SKM-1 treated with dmso at 0.1 percent for 144 hours (cell line): ENCODE measurements around the gene DAGLA.

ENCODE experiments used
- DNase-seq: peaks from one replicate; lab custom pipeline; 2025; ENCODE audit not compliant: unreplicated experiment; lab: John Stamatoyannopoulos, UW

DAGLA gene

DNA sequence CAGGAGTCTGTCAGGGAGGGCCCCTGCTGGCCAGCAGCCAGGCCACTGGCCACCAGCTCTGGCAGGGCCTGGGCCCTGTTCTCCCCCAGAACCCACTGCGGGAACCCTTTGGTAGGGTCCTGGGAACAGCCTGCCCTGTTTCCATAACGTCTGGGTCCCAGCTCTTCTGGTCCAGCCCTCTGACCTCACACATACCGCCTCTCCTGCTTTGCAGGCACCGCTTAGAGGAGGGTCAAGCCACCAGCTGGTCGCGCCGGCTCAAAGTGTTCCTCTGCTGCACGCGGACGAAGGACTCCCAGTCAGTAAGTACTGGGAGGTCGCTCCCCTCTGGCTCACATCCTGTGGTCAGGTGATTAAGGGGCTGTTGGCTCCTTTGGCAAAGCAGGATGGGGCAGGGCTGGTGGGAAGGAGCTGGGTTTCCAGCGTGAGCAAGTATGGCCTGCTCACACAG, 45.6 kb downstream of the DAGLA start:
- no peak for DNase-seq

DNA sequence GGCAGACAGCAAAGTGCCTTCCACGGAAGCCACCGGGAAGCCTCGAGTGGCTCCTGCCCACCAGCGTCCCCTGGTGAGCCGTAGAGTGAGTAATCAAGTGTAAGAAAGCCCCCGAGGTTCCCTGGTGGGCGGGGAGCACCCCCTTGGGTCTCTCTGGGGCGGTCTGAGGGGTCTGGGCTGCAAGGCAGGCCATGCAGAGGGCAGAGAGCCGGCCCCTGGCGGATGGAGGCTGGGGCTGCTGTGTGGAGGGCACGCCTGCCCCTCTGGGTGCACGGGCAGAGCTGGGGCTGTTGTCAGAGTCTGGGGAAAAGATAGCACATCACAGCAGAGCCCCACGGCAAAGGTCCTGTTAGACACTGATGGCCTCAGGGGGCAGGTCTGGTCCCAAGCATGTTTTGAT, 46.6 kb downstream of the DAGLA start:
- DNase-seq: no peak

DNA sequence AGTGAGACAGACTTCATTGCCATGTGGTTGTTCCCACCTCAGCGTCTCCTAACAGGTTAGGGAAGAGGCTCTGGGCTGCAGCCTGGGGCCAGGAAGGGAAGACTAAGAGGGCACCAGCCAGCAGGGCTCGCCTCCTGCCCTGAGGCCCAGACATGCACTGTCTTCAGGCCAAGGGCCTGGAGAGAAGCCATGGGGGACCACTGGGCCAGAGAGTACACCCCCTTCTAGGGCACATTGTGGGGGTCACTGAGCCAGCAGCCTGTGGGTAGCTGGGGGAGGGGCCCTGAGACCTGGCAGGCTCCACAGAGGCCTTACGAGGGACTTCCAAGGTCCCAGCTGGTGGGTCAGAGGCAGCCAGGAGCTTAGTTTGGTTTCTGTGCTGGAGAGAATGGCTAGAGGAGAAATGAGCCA, 47.2 kb downstream of the DAGLA start:
- DNase-seq: no peak

DNA sequence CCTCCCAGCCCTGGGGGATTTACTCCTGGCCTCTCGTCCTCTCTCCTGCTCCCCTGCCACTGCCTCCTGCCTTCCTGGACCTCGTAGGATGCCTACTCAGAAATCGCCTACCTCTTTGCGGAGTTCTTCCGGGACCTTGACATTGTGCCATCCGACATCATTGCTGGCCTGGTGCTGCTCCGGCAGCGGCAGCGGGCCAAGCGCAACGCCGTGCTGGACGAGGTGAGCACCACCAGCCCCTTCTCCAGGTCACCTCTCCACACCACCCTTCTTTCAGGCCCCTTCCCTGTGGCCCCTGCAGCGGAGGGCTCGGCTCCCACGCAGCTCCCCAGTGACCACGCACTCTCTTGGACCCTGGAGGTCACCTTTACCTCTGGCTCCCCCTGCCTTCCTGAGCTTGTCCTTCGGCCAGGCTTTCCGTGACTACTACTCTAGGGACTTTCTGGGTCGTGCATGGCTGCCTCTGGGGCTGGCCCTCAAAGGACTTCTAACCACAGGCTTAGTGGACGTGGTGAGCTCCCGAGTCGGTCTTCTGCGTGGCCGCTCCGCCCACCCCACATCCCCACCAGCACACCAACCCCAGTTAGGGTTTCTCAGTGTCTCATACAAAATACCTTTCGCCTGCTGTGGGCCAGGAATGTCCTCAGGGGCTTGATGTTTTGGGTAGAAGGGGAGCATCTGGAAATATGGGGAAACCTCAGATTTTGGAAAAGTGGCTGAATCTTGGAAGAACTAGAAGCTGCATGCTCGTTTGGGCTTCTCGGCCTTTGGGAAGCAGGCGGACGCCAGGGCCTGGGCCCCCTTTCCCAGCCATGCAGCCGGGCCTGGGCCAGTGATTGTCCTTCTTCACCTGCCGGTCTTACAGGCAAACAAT, 48.1 kb downstream of the DAGLA start:
- no peak for DNase-seq

DNA sequence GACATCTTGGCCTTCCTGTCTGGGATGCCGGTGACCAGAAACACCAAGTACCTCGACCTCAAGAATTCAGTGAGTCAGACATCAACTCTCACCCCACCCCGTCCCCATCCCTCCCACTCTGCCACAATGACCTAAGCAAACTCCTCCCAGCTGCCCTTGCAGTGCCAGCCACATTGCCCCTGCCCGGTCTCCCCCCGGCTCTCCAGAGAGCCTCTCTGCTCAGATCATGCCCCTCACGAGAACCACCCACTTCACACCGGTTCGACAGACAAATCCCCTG, 48.7 kb downstream of the DAGLA start:
- DNase-seq: no peak

DNA sequence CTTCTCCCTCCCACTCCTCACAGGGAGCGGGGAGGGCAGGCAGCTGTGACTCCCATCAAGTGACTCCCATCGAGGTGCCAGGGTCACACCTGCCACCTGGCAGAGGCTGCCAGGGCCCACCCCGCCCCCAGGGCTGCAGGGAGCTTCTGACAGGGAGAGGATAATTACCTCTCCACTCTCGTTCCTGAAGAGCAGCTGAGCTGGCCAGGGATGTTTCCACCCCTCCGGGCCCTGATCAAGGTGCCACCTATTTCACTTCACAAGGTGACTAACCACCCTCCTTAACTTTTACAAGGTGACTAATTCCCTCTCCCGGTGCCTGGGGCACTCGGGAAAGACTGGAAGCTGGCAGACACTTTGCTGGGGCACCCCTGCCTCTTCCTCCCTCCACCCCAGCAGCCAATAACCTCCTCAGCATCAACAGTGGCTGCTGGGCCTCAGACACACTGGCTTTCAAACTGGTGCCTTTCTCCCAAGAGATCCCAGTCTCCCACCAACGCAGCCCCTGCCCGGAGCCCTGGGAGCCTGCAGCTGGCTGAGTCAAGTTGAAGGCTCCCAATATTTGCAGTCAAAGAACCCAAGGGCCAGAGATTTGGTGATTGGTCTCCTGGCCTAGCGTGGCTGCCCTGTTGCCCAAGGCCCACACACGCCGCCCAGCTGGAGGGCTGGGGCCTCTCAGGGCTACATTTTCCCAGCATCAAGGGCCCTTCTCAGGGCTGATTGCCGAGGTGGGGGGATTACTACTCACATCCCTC, 50.2 kb downstream of the DAGLA start:
- no peak for DNase-seq

DNA sequence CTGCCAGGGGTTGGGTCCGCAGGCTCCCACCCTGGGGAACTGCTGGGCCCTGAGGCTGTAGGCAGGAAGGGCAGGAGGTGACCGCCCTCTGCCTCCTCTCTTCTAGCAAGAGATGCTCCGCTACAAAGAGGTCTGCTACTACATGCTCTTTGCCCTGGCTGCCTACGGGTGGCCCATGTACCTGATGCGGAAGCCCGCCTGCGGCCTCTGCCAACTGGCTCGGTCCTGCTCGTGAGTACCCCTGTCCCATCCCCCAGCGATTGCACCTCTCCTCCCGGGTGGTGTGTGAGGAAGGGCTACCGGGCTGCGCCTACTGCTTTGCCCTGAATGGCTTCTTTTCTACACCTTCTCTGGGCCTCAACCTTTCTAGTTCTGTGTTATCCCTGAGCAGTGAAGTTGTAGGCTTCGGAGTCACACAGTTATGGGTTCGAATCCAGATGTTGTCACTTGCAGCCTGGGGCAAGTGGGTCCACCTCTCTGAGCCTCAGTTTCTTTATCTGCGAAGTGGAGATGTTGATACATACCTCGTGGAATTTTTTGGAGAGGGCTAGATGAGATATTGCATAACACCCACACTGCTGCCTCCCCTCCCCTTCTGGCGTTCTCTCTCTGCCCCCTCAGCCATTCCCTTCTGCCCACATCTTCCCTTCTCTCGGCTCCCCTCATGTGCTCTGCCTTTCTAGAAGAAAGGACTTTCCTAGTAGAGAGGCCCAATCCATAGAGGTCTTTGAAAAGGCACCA, 51.2 kb downstream of the DAGLA start:
- no peak for DNase-seq

DNA sequence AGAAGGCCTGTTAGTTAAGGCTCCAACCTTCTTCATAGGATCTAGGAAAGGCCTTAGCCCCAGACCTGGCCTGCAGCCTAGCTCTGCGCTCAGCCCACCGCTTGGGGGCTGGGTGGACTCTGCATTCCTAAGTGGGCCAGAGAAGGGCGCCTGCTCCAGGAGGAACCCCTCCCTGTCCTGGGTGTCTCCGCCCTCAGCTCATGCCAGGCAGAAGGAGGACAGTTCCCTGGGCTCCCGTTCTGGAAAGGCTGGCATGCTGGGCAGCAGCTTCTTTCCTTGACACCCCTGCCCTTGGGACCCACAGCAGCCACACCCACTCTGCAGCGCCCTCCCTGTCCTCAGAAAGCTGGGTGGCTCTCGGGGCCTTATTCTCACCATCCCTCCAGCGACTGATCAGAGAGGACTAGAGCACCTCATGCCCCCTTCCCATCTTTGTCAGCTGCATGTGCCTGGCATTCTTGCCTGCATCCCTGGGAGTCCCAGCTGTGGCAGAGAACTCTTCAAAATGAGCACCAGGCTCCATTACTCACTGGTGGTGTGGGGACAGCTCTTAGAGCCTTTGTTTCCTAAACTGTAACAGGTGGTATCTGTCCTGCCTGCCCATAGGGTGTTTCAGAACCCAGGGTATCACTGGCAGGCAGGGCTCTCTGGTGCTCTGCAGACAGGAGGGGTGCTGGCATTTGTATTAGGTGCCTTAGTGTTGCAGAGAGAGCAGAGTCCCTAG, 51.9 kb downstream of the DAGLA start:
- DNase-seq: no peak

DNA sequence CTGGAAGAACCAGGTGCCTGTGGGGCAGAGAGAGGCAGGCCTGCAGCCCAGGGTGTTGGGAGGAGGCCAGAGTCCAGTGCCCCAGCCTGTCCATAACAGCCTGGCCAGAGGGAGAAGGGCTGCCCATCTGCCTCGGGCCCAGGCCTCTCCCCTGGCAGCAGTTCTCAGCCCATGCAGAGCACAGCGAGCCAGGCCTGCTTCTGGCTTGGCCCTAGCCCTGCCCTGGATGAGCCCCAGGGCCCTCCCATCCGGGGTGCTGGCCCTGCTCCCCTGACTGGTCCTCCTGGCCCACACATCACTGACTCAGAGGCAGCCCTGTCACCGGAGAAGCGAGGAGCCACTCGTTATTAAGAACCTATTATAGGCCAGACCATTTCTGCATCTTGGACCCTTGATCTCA, 52.5 kb downstream of the DAGLA start:
- DNase-seq: no peak

DNA sequence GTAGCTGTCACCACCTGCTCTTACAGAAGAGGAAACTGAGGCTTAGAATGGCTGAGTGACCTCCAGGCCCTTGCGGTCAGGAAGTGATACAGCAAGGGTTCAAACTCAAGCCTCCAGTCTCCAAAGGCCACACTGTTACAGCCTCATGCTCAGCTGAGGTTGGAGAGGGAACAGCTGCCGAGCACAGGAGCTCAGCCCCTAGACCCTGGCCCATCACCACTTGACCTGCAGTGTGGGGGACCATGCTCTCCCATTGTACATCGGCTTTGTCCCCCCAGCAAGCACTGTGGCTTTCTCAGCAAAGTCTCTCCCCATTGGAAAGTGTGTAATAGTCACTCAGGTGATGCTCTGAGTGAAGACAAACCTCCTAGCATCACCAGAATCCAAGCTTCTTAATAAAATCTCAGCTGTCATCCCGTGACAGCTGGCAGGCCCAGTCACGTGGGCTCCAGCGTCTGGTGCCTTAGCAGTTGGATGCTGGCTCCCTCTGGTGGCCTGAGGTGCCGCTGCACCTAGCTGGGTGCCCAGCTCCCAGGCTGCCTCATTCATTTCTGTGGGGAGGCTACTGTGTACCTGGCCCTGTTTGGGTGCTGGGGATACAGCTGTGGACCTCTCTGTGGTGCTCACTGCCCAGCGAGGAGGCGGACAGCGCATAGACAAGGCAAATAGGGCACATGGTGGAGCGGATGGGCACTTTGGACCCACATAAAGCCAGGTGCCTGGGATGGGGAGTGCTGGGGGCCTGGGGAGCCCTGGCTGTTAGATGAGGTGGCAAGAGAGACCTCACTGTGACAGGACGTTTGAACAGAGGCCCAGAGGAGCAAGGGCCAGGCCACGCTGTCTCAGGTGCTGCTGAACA, 53.2 kb downstream of the DAGLA start:
- DNase-seq: peak; percentile 60

DNA sequence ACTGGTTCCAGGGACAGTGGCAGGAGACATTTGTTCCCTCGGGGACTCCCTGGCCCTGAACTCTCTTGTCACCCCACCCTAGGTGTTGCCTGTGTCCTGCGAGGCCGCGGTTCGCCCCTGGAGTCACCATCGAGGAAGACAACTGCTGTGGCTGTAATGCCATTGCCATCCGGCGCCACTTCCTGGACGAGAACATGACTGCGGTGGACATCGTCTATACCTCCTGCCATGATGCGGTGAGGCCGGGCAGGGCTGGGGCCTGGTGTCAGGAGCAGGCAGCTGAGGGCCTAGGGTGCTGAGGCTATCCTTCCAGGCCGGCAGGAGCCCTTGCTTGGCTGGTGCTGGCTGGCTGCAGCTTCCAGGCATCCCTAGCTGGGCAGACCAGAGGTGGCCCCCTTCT, 54.6 kb downstream of the DAGLA start:
- DNase-seq: no peak

DNA sequence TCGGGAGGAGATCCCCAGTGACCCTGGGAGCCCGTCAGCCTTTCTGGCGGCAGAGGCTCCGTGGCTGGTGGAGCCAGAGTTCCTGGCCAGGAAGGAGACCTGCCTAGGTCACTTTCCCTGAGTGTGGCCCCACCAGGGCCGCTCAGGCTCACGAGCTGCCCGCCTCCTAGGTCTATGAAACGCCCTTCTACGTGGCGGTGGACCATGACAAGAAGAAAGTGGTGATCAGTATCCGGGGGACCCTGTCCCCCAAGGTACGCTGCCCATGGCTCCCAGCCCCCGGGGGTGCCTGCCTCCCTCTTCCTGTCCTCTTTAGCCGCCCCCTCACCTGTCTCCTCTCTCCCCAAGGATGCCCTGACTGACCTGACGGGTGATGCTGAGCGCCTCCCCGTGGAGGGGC, 55.2 kb downstream of the DAGLA start:
- no peak for DNase-seq

DNA sequence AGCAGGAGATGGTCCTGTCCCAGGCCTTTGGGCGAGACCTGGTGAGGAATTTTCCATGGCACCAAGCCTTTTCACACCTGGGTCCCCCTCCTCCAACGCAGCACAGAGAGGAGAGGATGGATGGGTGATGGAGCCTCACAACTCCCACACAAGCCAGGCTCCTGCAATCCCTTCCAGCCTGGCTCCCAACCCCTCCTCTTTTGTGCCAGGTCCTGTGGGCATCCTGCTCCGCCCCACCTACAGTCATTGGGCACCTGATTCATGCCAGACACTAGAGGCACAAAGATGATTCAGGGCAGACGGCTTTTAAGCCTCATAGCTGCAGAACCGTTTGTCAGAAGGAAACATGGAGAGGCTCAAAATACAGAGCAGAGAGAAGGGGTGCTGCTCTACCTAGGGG, 56.1 kb downstream of the DAGLA start:
- no peak for DNase-seq

DNA sequence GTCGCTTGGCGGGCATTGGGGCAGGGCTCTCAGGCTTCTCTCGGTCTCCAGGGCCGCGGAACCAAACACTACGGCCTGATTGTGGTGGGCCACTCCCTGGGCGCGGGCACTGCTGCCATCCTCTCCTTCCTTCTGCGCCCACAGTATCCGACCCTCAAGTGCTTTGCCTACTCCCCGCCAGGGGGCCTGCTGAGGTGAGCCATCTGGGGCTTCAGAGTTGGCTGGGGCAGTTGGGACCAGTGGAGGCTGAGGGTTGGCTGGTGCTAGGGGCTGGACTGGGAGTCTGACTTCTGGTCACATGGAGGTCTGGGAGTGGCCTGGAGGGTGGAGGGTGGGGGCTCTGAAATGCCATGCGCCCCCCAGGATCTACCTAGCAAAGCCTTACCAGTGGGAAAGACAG, 56.9 kb downstream of the DAGLA start:
- no peak for DNase-seq

DNA sequence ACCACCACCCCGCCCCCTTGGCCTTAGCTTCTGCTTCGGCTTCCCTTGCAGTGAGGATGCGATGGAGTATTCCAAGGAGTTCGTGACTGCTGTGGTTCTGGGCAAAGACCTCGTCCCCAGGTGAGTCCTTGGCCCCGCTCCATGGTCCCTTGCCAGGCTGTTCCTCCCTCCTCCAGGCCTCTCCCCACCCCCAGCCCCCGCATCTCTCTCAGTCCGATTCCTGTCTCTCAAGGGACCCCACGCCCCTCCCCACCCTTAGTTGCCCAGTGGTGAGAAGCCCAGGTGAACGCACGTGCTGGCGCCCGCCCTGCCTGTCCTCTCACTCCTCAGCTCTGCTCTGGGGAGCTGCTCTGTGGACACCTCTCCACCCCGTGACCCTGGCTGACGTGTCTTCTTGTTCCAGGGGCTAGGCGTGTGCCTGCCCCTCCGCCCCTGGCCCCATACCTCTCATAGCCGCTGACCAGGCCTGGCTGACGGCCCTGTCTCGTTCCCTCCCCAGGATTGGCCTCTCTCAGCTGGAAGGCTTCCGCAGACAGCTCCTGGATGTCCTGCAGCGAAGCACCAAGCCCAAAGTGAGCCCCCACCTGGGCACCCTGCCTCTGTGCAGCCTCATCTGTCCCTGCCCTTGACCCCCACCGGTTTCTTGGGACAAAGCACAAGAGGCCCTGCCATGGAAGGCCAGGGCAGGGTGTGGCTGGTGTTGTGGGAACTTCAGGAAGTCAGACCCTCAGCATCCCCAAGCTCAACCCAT, 57.6 kb downstream of the DAGLA start:
- no peak for DNase-seq

DNA sequence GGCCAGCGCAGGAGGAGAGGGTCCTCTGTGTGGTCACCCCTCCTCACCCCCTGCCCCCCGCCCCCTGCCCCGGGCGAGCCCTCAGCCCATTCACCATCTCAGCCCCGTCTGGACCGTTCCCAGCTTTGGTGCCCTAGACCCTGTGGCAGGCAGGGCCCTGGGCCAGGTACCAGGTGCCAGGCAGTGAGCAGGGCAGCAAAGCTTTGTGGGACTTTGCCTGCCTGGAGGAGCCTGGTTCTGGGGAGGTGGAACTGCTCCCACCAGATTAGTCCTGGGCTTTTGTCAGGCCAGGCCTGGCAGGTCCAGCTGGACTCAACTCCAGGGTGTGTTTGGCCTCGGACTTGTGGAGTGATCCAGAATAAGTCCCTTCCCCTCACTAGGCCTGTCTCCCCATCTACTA, 58.6 kb downstream of the DAGLA start:
- no peak for DNase-seq

DNA sequence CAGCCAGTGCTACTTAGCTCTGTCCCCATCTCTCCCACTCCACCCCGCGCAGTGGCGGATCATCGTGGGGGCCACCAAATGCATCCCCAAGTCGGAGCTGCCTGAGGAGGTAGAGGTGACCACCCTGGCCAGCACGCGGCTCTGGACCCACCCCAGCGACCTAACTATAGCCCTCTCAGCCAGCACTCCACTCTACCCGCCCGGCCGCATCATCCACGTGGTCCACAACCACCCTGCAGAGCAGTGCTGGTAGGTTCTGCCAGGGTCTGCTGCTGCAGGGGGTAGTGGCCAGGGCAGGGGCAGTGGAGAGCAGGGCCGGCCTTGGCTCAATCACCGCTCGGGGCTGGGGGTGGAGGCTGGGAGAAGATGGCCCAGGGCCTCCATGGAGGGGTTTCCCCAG, 59.2 kb downstream of the DAGLA start:
- no peak for DNase-seq

DNA sequence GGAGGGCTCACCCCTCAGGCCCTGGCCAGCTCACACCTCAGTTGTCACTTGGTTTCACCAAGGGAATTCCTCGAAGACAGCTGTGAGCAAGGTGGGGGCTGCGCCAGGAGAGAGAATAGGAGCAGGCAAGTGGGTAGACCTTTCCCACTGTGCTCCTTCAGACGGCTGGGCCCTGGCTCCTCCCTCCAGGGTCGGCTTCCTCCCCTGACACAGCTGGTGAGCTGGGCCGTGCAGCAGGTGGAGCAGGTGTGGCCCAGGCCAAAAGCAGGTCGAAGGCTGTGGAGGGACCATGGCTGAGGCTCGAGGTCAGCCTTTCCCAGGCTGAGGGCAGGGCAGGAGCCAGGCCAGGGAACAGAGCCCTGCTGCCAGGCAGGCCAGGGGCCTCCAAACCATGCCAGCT, 59.8 kb downstream of the DAGLA start:
- DNase-seq: no peak

DNA sequence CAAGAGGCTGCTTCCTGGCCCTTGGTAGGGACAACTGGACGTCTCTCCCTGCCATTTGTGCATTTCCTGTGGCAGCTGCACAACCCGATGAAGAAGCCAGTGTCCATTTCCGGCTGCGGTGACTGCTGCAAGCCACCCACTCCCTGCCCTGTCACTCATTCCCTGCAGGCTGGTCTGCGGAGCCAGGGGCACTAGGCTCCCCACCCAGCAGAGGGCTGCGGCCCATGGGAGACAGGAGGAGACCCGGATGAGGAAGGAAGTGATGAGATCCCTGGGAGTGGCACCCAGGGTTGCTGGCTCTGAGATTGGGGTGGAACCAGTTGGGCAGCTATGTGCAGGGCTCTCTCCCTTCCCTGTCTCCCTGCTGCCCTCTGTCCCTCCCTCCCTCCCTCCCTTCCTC, 62.2 kb downstream of the DAGLA start:
- DNase-seq: no peak
